DND-41 (cell line): ENCODE data around the gene LGALS3BP.

ENCODE experiments used
- ATAC-seq: fragments of 200-7000 bp; cut with Tn5 transposase; 3 replicates; pipeline ENCODE4 v1.9.1; 2021; ENCODE audit warnings: low read depth; ENCODE audit not compliant: insufficient read depth
- DNase-seq: peaks from one replicate; pipeline ENCODE4 v3.0.0-alpha.2; 2020
- H2AFZ ChIP-seq: 2 replicates; pipeline ENCODE4 v1.6.0; 2012; ENCODE audit warnings: low read depth, low read length
- H3K27ac ChIP-seq: 2 replicates; pipeline ENCODE4 v1.5.1; 2012; ENCODE audit warnings: low read length, inconsistent platforms
- H3K27me3 ChIP-seq: fragments of 200-600 bp; sonication (generic); 2 replicates; pipeline ENCODE4 v1.6.0; 2012; ENCODE audit warnings: low read length, mild to moderate bottlenecking, inconsistent platforms; ENCODE audit not compliant: insufficient read depth, poor library complexity
- H3K36me3 ChIP-seq: 2 replicates; pipeline ENCODE4 v1.5.1; 2012; ENCODE audit warnings: low read length, inconsistent platforms; ENCODE audit not compliant: insufficient read depth
- H3K4me1 ChIP-seq: 2 replicates; pipeline ENCODE4 v1.5.1; 2012; ENCODE audit warnings: mild to moderate bottlenecking, low read length; ENCODE audit not compliant: insufficient read depth
- H3K4me2 ChIP-seq: 2 replicates; pipeline ENCODE4 v1.6.0; 2012; ENCODE audit warnings: mild to moderate bottlenecking, moderate library complexity, low read length, inconsistent platforms; ENCODE audit not compliant: insufficient read depth
- H3K4me3 ChIP-seq, 2 experiments: fragments of 200-600 bp in 1 of 2; shearing (Covaris generic) in 1 of 2; 2 replicates each; pipeline ENCODE4 v1.5.1; 2012 to 2016; ENCODE audit warnings: inconsistent platforms in 2 of 2, low read length in 2 of 2, mild to moderate bottlenecking in 2 of 2, low read depth in 1 of 2, moderate library complexity in 1 of 2
- H3K79me2 ChIP-seq: 2 replicates; pipeline ENCODE4 v1.6.0; 2012; ENCODE audit warnings: low read length, inconsistent platforms; ENCODE audit not compliant: insufficient read depth
- H3K9ac ChIP-seq: 2 replicates; pipeline ENCODE4 v1.6.0; 2012; ENCODE audit warnings: low read depth, mild to moderate bottlenecking, inconsistent platforms, low read length, moderate library complexity
- H3K9me3 ChIP-seq: 2 replicates; pipeline ENCODE4 v1.5.1; 2012; ENCODE audit warnings: low read length, moderate library complexity, mild to moderate bottlenecking, inconsistent platforms; ENCODE audit not compliant: insufficient read depth, severe bottlenecking
- H4K20me1 ChIP-seq: 2 replicates; pipeline ENCODE4 v1.6.0; 2012; ENCODE audit warnings: low read length; ENCODE audit not compliant: insufficient read depth
- CTCF ChIP-seq: IDR thresholded peaks from 2 replicates; pipeline ENCODE4 v1.5.1; 2012; ENCODE audit warnings: borderline replicate concordance, low read length, moderate library complexity, mild to moderate bottlenecking; ENCODE audit not compliant: poor library complexity, severe bottlenecking; ENCODE audit errors: extremely low read depth
- EZH2 ChIP-seq: IDR thresholded peaks from 3 replicates; pipeline ENCODE4 v1.6.1; 2012; ENCODE audit warnings: borderline replicate concordance, low read depth, mild to moderate bottlenecking, moderate library complexity, low read length, inconsistent platforms; ENCODE audit not compliant: severe bottlenecking

LGALS3BP gene

GRCh38 chr17:79018370-79018695, 38.6 kb upstream of the LGALS3BP start:
- peaks cover 3% of the 10 kb centered on the region; the same call in 1 of the 2 replicates for H3K4me1 ChIP-seq
- TF ChIP-seq CTCF (no peak), EZH2 (no peak)
- H3K4me2 ChIP-seq = no peak overlapping the region
- H3K9me3 ChIP-seq = peaks cover 18% of the 10 kb centered on the region
- no peak overlapping the region for H3K9ac ChIP-seq
- H3K36me3 ChIP-seq = no peaks in the 10 kb centered on the region
- DNase-seq = no peak
- H3K27ac ChIP-seq = no peak overlapping the region
- H3K4me3 ChIP-seq = no peak overlapping the region
- peaks cover 7% of the 10 kb centered on the region for H3K27me3 ChIP-seq
- H3K79me2 ChIP-seq = no peaks in the 10 kb centered on the region
- ATAC-seq = no peak
- no peak overlapping the region for H2AFZ ChIP-seq
- H4K20me1 ChIP-seq = 0 out of 2 replicates have a peak, but pooled peaks cover 4% of the 10 kb centered on the region

- Histone ChIP-seq H3K9me3 (peaks cover 18% of the 10 kb centered on the region), H3K4me2 (no peak overlapping the region), H4K20me1 (0 out of 2 replicates have a peak, but pooled peaks cover 3% of the 10 kb centered on the region), H3K27ac (no peak overlapping the region), H2AFZ (no peak overlapping the region), H3K9ac (no peak overlapping the region), H3K27me3 (peaks cover 1% of the 10 kb centered on the region), H3K4me3 (no peak overlapping the region), H3K4me1 (no peaks in the 10 kb centered on the region), H3K36me3 (no peaks in the 10 kb centered on the region), H3K79me2 (no peaks in the 10 kb centered on the region)
- TF ChIP-seq EZH2 (no peak), CTCF (no peak)
- DNase-seq = no peak
- no peak for ATAC-seq
These were observed 38.0 kb upstream of the LGALS3BP start for GRCh38 chr17:79017546-79018369.

GRCh38 chr17:79014158-79014758, 34.5 kb upstream of the LGALS3BP start:
- H4K20me1 ChIP-seq = 0 out of 2 replicates have a peak, but pooled peaks cover under 1% of the 10 kb centered on the region
- no peak overlapping the region for H3K9ac ChIP-seq
- ATAC-seq (no peak), DNase-seq (no peak)
- no peaks in the 10 kb centered on the region for H3K27me3 ChIP-seq
- peaks cover 8% of the 10 kb centered on the region for H3K4me1 ChIP-seq
- peaks cover 9% of the 10 kb centered on the region for H3K79me2 ChIP-seq
- H2AFZ ChIP-seq = no peak overlapping the region
- peaks cover 18% of the 10 kb centered on the region for H3K9me3 ChIP-seq
- H3K4me2 ChIP-seq = no peak overlapping the region
- H3K36me3 ChIP-seq = peaks cover 2% of the 10 kb centered on the region; the same call in 1 of the 2 replicates
- TF ChIP-seq EZH2 = no peak
- TF ChIP-seq CTCF = no peak
- no peak overlapping the region for H3K4me3 ChIP-seq
- no peak overlapping the region for H3K27ac ChIP-seq
